ENCODE data around the gene MTARC2. TPM values are rescaled to one million over a fixed set of nuclear protein-coding genes. Genes with fewer than 3 reads are reported as not detected.

The MTARC2 gene
- total RNA-seq, 4 donors from 2014 or later = 15.6 to 22.9 (median 20.5) TPM

- intact Hi-C loops (cut with DNase I) = no loop called here
- 87% methylated on average over 9 of the region's 9 CpGs for WGBS
Observed at GRCh38 chr1:220824031-220824989, 76.2 kb downstream of the MTARC2 start.

GRCh38 chr1:220825819-220826551, 77.9 kb downstream of the MTARC2 start:
- DNase-seq (ENCODE audit: extremely low spot score) = peak; percentile 89
- Histone ChIP-seq H3K27ac (replicated peaks in 1 of 4) (no peak overlapping the region), H3K27me3 (no peaks in the 10 kb centered on the region), H3K9me3 (no peaks in the 10 kb centered on the region), H3K4me1 (peaks cover 16 to 69% (median 44%) of the 10 kb centered on the region in 4 donors), H3K36me3 (no peaks in the 10 kb centered on the region), H3K4me3 (no peak overlapping the region)
- intact Hi-C loops (cut with DNase I) = no loop called here
- no peak for TF ChIP-seq EP300 (IDR thresholded peaks at IDR 0.05)
- TF ChIP-seq CTCF (IDR thresholded peaks at IDR 0.05) = no peak
- no peak for TF ChIP-seq POLR2AphosphoS5 (IDR thresholded peaks at IDR 0.05)
- no peak for TF ChIP-seq POLR2A (IDR thresholded peaks at IDR 0.05; ENCODE audit: low read depth)
- 55% methylated on average over 6 of the region's 6 CpGs for WGBS

More at GRCh38 chr1:220824031-220824989, 76.2 kb downstream of the MTARC2 start:
- H3K4me1 ChIP-seq = peaks cover 13 to 70% (median 46%) of the 10 kb centered on the region in 4 donors
- peak; percentile 78 for DNase-seq (ENCODE audit: extremely low spot score)
- TF ChIP-seq EP300 (IDR thresholded peaks at IDR 0.05) (no peak), POLR2AphosphoS5 (IDR thresholded peaks at IDR 0.05) (peak in 1 of 2 donors; percentile 11)
- no peaks in the 10 kb centered on the region for H3K27me3 ChIP-seq
- peak overlapping the region; percentile 28 to 65 (median 54) for H3K27ac ChIP-seq (replicated peaks in 1 of 4)
- no peaks in the 10 kb centered on the region for H3K36me3 ChIP-seq
- H3K9me3 ChIP-seq = no peaks in the 10 kb centered on the region
- no peak overlapping the region for H3K4me3 ChIP-seq

- Histone ChIP-seq H3K9me3 (no peaks in the 10 kb centered on the region), H3K27ac (replicated peaks in 1 of 4) (no peak overlapping the region), H3K36me3 (no peaks in the 10 kb centered on the region), H3K27me3 (no peaks in the 10 kb centered on the region), H3K4me1 (peaks cover 16 to 69% (median 44%) of the 10 kb centered on the region in 4 donors), H3K4me3 (no peak overlapping the region)
- WGBS = 95% methylated on average over 5 of the region's 5 CpGs
- peak; percentile 75 for DNase-seq (ENCODE audit: extremely low spot score)
- TF ChIP-seq POLR2A (IDR thresholded peaks at IDR 0.05; ENCODE audit: low read depth) (no peak), CTCF (IDR thresholded peaks at IDR 0.05) (no peak), EP300 (IDR thresholded peaks at IDR 0.05) (no peak), POLR2AphosphoS5 (IDR thresholded peaks at IDR 0.05) (no peak)
- intact Hi-C loops (cut with DNase I) = no loop called here
Observed at GRCh38 chr1:220826729-220827128, 78.6 kb downstream of the MTARC2 start.

GRCh38 chr1:220827445-220828178, 79.5 kb downstream of the MTARC2 start:
- 93% methylated on average over 4 of the region's 4 CpGs for WGBS
- no peak overlapping the region for H3K27ac ChIP-seq (replicated peaks in 1 of 4)
- DNase-seq (ENCODE audit: extremely low spot score) = peak; percentile 88
- TF ChIP-seq POLR2AphosphoS5 (IDR thresholded peaks at IDR 0.05) = no peak
- TF ChIP-seq EP300 (IDR thresholded peaks at IDR 0.05) = no peak
- no peak for TF ChIP-seq CTCF (IDR thresholded peaks at IDR 0.05)
- no peak for TF ChIP-seq POLR2A (IDR thresholded peaks at IDR 0.05; ENCODE audit: low read depth)
- H3K4me1 ChIP-seq = peaks cover 16 to 71% (median 46%) of the 10 kb centered on the region in 4 donors
- no peak overlapping the region for H3K4me3 ChIP-seq
- no peaks in the 10 kb centered on the region for H3K36me3 ChIP-seq
- no peaks in the 10 kb centered on the region for H3K9me3 ChIP-seq
- no peaks in the 10 kb centered on the region for H3K27me3 ChIP-seq
- intact Hi-C loops (cut with DNase I) = no loop called here

Data from esophagus muscularis mucosa (tissue), 4 donors.